Urothelium cell line (cell line): ENCODE data around the gene CDYL.
A peak's percentile ranks its signal among the peaks of the same experiment; 100 is the strongest.

Source experiments
- DNase-seq: peaks from one replicate; pipeline ENCODE4 v3.0.0; 2011; ENCODE audit warnings: low spot score, mixed read lengths
- FAIRE-seq: peaks from 2 replicates; lab custom pipeline; 2011; peaks lifted over from hg19 to GRCh38; lab: Jason Lieb, UNC

The CDYL gene

GRCh38 chr6:4802312-4802935 is 26.2 kb downstream of the CDYL start:
- no peak for DNase-seq
- no peak for FAIRE-seq

DNA sequence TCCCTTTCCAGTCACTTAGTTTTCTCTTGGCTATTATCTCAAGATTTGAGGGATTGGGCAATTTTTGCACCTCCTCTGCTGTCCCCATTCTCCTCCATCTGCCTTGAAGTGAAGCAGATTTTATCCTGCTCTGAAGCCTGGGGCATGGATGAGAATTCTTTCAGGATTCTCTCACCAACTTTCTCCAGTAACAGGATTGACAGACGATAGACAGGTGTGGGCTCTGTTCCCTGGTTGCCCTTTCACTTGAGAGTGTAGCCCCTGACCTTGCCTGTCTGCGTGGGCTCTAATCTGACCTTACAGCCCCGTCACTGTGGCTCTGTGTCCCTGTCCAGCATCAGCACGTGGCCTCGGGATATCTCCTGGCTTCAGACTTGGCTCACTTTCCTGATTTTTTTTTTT is 27.1 kb downstream of the CDYL start:
- no peak for FAIRE-seq
- DNase-seq: no peak

- FAIRE-seq (no peak), DNase-seq (no peak)
Observed at GRCh38 chr6:4804095-4804494, 27.9 kb downstream of the CDYL start.

- peak; percentile 56 for DNase-seq
- no peak for FAIRE-seq
Observed at GRCh38 chr6:4805553-4806336, 29.5 kb downstream of the CDYL start.

GRCh38 chr6:4806337-4806725 is 30.1 kb downstream of the CDYL start:
- DNase-seq (no peak), FAIRE-seq (no peak)

GRCh38 chr6:4806791-4807190 is 30.6 kb downstream of the CDYL start:
- FAIRE-seq (no peak), DNase-seq (no peak)

GRCh38 chr6:4808396-4808795 is 32.2 kb downstream of the CDYL start:
- DNase-seq (no peak), FAIRE-seq (no peak)

DNA sequence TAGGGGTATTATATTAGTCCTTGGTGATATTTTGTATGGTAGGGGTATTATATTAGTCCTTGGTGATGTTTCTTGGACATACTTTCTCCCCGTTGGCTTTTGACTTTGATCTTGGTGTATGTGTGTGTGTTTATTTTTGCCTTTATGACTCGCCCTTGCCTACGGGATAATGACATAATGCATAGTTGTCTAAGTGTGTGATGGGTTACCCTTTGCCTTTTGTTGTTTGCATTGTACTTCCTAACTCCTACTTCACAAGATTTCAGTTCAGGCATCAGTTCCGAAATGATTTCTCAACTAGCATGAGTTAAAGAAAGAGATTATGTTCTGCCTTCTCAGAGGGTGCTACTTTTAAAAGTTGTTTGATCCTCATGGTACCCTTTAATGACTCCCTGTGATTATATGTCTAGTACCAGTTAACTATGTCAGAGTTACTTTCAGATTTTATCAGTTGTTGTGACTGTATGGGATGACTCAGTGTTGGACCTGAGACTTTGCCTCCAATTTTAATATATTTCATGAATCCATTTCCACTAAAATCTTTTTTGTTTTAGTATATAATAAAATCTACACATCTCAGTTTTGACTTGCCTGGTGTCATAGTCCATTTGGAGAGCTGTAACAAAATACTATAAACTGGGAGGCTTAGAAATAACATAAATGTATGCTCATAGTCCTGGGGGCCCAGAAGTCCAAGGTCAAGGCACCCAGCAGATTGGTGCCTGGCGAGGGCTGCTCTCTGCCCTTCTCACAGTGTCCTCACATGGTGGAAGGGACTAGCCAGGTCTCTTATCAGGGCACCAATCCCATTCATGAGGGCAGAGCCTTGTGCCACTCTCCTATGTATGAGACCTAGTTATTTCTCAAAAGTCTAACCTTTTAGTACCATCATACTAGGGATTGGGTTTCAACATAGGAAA is 34.1 kb downstream of the CDYL start:
- DNase-seq: no peak
- no peak for FAIRE-seq

GRCh38 chr6:4812068-4812467 is 35.9 kb downstream of the CDYL start:
- FAIRE-seq (no peak), DNase-seq (peak; percentile 21)

DNA sequence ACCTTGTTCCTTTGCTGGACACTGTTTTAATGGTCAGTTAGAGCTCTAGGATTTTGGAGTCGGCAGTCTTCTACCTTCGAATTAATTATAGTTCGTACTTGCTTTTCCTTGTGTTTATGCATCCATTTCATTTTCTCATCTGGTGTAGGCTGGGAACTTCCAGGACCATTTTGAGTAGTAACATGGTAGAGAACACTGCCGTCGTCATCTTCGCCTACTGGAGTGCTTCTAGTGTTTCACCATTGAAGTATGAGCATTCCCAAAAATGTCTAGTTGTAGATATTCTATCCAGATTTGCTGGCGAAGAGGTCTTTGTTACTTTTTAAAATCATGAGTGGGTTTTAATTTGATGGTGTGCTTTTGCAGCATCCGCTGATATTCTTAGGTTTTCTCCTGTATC is 36.9 kb downstream of the CDYL start:
- no peak for DNase-seq
- FAIRE-seq: no peak

- DNase-seq (no peak), FAIRE-seq (no peak)
Observed at GRCh38 chr6:4814212-4814611, 38.0 kb downstream of the CDYL start.

GRCh38 chr6:4814987-4815386 is 38.8 kb downstream of the CDYL start:
- DNase-seq: no peak
- FAIRE-seq: no peak

DNA sequence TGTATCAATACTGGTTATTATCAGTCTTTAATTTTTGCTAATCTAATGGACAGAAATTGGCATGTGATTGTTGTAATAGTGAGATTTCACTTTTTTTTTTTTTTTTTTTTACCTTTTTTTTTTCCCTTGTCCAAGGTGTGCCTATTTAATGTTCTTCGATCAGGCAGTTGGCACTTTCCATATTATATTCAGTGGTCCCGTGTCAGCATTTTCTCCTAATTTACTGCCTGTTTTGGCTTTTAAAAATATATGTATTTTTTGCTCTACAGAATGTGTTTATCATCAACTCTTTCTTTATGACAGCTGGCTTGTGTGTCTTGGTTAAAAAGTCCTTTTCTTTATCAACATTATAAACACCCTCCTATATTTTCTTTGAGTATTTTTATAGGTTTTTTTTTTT is 39.4 kb downstream of the CDYL start:
- no peak for DNase-seq
- no peak for FAIRE-seq

- DNase-seq: no peak
- FAIRE-seq: no peak
Observed at GRCh38 chr6:4816904-4817303, 40.7 kb downstream of the CDYL start.

DNA sequence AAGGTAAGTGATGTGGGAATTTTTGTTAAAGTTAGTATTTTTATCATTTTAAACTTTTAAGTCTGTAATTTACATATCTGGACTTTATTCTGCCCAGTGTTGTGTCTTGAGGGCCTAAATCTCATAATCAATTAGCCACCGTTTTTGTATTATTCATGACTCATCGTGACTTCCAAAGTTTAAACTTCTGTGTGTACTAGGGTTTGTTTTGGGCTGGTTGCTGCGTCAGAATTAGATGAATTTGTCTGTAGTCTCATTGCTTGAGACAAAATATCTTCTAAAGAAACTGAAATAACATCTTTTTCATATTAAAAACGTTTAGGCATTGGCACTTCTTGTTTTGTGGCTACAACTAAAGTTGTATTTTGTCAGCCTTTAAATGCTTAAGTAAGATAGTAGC is 41.3 kb downstream of the CDYL start:
- FAIRE-seq (no peak), DNase-seq (no peak)

- DNase-seq (no peak), FAIRE-seq (no peak)
Observed at GRCh38 chr6:4818272-4818938, 42.2 kb downstream of the CDYL start.

DNA sequence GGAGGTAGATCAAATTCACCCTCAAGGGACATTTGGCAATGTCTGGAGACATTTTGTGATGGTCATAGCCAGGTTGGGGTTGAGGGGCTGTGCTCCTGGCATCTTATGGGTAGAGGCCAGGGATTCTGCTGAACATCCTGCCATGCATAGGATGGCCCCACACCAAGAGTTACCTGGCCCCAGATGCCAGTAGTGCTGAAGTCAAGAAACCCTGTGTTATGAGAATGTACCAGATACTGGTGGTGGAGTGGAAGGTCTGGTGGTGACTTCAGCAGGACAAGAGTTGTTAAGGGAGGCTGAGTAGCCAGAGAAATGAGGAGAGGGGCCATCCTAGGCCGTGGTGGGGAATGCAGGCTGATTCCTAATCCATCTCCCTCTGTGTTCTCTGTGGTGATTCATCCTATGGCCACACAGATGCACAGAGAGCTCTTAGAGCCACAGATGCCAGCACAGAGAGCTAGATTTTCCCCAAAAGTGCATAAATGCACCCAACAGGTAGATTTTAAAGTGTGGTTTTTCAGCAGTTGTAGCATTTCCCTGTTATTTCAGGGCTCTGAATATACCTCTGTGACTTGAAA is 43.6 kb downstream of the CDYL start:
- no peak for FAIRE-seq
- no peak for DNase-seq

GRCh38 chr6:4820704-4821276 is 44.6 kb downstream of the CDYL start:
- FAIRE-seq (no peak), DNase-seq (no peak)

GRCh38 chr6:4822476-4822875 is 46.3 kb downstream of the CDYL start:
- DNase-seq: no peak
- no peak for FAIRE-seq

GRCh38 chr6:4828187-4828698 is 52.0 kb downstream of the CDYL start:
- DNase-seq (no peak), FAIRE-seq (no peak)
